Kidney (tissue), 14 donors: ENCODE measurements around the gene METTL8. TPM values are rescaled to one million over a fixed set of nuclear protein-coding genes. Genes with fewer than 3 reads are reported as not detected.
"Not testable (repeated sequence)": the region's sequence is repeated elsewhere in the genome, so short reads cannot be mapped to it uniquely, and the experiment has no call there.

Experiments used
- DNase-seq, 5 donors: peaks; one replicate each; pipeline ENCODE4 v3.0.0-alpha.2; 2013 to 2020
- FAIRE-seq: peaks from 2 replicates; lab custom pipeline; 2012; peaks lifted over from hg19 to GRCh38; lab: Jason Lieb, UNC
- H3K27ac ChIP-seq, 2 donors: one replicate each; pipeline ENCODE4 v1.7.0; 2013; ENCODE audit warnings: low read depth in 2 of 2, low read length in 2 of 2, inconsistent platforms in 1 of 2
- H3K27me3 ChIP-seq: one replicate; pipeline ENCODE4 v1.7.1; 2013; ENCODE audit warnings: low read length, inconsistent platforms; ENCODE audit not compliant: control insufficient read depth, insufficient read depth
- H3K36me3 ChIP-seq, 3 donors: one replicate each; pipeline versions ENCODE4 v1.7.0 to v1.7.1; 2013; ENCODE audit warnings: low read length in 3 of 3, control low read depth in 1 of 3, inconsistent platforms in 1 of 3; ENCODE audit not compliant: insufficient read depth in 3 of 3, control insufficient read depth in 2 of 3
- H3K4me1 ChIP-seq, 3 donors: one replicate each; pipeline versions ENCODE4 v1.7.0 to v1.7.1; 2013; ENCODE audit warnings: low read length in 3 of 3, inconsistent platforms in 1 of 3, low read depth in 1 of 3; ENCODE audit not compliant: control insufficient read depth in 2 of 3, insufficient read depth in 2 of 3
- H3K4me3 ChIP-seq, 3 donors: one replicate each; pipeline versions ENCODE4 v1.7.0 to v1.8.1; 2013; ENCODE audit warnings: low read length in 3 of 3, control low read depth in 1 of 3, inconsistent platforms in 1 of 3
- H3K9ac ChIP-seq, 3 donors: one replicate each; pipeline versions ENCODE4 v1.7.0 to v1.7.1; 2013; ENCODE audit warnings: low read length in 3 of 3, control low read depth in 1 of 3, inconsistent platforms in 1 of 3
- H3K9me3 ChIP-seq, 3 donors: one replicate each; pipeline versions ENCODE4 v1.7.0 to v1.7.1; 2013; ENCODE audit warnings: low read length in 3 of 3, control low read depth in 1 of 3, inconsistent platforms in 1 of 3; ENCODE audit not compliant: control insufficient read depth in 2 of 3, insufficient read depth in 1 of 3
- intact Hi-C: fragments of 100-400 bp; cut with DNase I; formaldehyde crosslinking; loops from one replicate; pipeline ENCODE4 v1.11.1; 2022
- polyA plus RNA-seq: library from polyadenylated mRNA; stranded (reverse); fragments of 350-450 nt; fragmentation: Illumina TruSeq; extraction: RNeasy Lipid Tissue Mini Kit (QIAGEN cat#74804); gene quantifications from one replicate; pipeline ENCODE4 v1.2.3, GENCODE V29; 2014; ENCODE audit warnings: low read depth, low replicate concordance; ENCODE audit not compliant: insufficient read depth
- total RNA-seq: library from RNA; stranded (reverse); fragmentation: NEBNext Ultra II Directional; extraction: Animal tissue kit (Norgen Biotek cat#: 25700); gene quantifications from one replicate; pipeline ENCODE4 v1.2.1, GENCODE V29; 2021
- TF ChIP-seq, protein P1 (sequence below): IDR thresholded peaks from 3 replicates; pipeline ENCODE4 v1.5.1; 2012; ENCODE audit warnings: mild to moderate bottlenecking, moderate library complexity, borderline replicate concordance; ENCODE audit not compliant: insufficient read depth; ENCODE audit errors: extremely low read depth
- donor health status: control.
- donor health status: control.
- donor health status: control.
- donor health status: control.
- donor health status: control.
- donor health status: DM: yes; HTN: yes; CAD: no.
- donor health status: Normal renal cell carcinoma (clear cell type).

Gene METTL8
- total and polyA plus RNA-seq, 2 donors from 2014 or later = 10.8 to 14.9 TPM

DNA sequence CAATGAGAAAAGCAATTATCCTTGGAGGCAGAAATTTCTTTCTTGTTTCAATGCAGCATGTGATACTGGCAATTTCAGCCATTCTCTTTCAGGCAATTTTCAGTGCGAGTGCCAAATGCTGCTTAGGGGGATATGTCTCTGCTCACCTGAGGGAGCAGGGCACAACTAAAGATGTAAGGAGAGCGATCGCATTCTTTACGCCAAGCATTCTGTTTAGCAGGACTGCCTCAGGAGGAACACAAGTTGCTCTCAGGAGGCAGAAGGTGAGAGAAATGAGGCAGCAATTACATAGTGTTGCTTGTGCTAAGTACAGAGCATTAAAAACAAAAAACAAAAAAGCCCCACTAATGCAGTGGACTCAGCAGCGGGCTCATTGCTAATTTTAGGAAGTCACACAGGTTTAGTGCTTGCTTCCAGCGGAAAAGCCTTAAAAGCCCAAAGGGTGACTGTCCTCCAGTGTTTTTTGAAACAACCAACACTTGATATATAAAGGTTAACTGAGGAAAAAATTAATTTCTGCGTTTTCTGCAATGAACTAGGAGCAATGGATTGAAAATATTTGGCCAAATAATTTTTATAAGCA is 116.9 kb downstream of the METTL8 start:
- Histone ChIP-seq H3K9ac (no peak overlapping the region), H3K4me1 (no peaks in the 10 kb centered on the region), H3K9me3 (peaks cover 0 to 2% (median 0%) of the 10 kb centered on the region in 3 donors), H3K27me3 (no peaks in the 10 kb centered on the region), H3K27ac (no peak overlapping the region), H3K36me3 (no peaks in the 10 kb centered on the region), H3K4me3 (no peak overlapping the region)
- intact Hi-C loops = no loop called here
- FAIRE-seq (no peak), DNase-seq (no peak)
- TF ChIP-seq, protein P1, sequence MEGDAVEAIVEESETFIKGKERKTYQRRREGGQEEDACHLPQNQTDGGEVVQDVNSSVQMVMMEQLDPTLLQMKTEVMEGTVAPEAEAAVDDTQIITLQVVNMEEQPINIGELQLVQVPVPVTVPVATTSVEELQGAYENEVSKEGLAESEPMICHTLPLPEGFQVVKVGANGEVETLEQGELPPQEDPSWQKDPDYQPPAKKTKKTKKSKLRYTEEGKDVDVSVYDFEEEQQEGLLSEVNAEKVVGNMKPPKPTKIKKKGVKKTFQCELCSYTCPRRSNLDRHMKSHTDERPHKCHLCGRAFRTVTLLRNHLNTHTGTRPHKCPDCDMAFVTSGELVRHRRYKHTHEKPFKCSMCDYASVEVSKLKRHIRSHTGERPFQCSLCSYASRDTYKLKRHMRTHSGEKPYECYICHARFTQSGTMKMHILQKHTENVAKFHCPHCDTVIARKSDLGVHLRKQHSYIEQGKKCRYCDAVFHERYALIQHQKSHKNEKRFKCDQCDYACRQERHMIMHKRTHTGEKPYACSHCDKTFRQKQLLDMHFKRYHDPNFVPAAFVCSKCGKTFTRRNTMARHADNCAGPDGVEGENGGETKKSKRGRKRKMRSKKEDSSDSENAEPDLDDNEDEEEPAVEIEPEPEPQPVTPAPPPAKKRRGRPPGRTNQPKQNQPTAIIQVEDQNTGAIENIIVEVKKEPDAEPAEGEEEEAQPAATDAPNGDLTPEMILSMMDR = no peak

DNA sequence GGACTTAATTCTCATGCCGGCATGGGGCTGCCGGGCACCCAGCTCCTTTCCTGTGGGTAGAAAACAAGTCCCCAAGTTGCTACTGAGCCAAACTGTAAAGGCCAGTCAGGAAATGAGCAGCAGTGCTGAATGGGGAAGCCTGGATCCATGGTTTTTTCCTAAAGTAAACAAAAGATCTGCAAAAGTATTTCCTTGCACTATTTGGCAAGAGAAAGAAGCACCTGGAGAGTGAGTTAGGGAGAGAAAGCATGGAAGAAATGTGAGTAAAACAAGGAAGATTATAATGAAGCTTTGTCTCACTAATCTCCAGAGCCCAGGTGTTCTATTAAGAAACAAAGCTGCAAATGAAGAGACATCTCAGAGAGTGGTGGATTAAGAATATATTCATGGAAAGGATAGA is 117.6 kb downstream of the METTL8 start:
- no peak overlapping the region for H3K4me3 ChIP-seq
- H3K9ac ChIP-seq = no peak overlapping the region
- FAIRE-seq = no peak
- no peaks in the 10 kb centered on the region for H3K36me3 ChIP-seq
- H3K27ac ChIP-seq = no peak overlapping the region
- TF ChIP-seq, protein P1 = no peak
- peak in 1 of 5 donors; percentile 13 for DNase-seq
- intact Hi-C loops = no loop called here
- no peaks in the 10 kb centered on the region for H3K27me3 ChIP-seq
- peaks cover 0 to 2% (median 0%) of the 10 kb centered on the region in 3 donors for H3K9me3 ChIP-seq
- H3K4me1 ChIP-seq = no peaks in the 10 kb centered on the region

DNA sequence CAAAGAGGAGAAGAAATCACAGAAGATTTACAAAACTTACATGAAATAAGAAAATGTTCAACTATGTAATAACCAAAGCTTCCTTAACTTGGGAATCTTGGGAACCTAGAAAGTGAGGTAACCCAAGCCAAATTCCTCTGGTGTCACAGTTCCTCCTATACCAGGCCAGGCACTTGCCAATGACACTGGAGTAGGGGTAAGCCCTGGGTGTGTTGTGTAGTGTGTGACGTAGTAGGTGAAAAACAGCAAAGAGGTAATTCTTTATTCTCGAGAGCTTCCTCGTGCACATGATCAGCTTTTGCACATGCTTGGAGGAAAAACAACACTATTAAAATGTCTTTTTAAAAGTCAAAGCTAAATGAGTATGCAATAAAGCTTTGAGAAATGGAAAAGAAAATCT is 118.0 kb downstream of the METTL8 start:
- Histone ChIP-seq H3K9ac (no peak overlapping the region), H3K27me3 (no peaks in the 10 kb centered on the region), H3K27ac (no peak overlapping the region), H3K4me1 (no peaks in the 10 kb centered on the region), H3K9me3 (peaks cover 0 to 2% (median 0%) of the 10 kb centered on the region in 3 donors), H3K4me3 (no peak overlapping the region), H3K36me3 (no peaks in the 10 kb centered on the region)
- intact Hi-C loops = no loop called here
- no peak for DNase-seq
- no peak for FAIRE-seq
- TF ChIP-seq, protein P1 = no peak

DNA sequence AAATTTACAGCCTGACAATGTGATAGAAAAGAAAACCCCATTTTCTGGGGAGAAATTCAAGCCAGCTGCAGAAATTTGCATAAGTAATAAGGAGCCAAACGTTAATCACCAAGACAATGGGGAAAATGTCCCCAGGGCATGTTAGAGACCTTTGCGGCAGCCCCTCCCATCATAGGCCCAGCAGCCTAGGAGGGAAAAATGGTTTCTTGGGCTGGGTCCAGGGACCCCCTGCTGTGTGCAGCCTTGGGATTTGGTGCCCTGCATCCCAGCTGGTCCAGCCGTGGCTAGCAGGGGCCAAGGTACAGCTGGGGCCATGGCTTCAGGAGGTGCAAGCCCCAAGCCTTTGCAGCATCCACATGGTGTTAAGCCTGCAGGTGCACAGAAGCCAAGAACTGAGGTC is 121.6 kb downstream of the METTL8 start:
- DNase-seq, H3K9me3 ChIP-seq, H3K27me3 ChIP-seq, H3K4me3 ChIP-seq, H3K9ac ChIP-seq, H3K27ac ChIP-seq, H3K36me3 ChIP-seq, H3K4me1 ChIP-seq, FAIRE-seq, intact Hi-C loops: not testable (repeated sequence)

DNA sequence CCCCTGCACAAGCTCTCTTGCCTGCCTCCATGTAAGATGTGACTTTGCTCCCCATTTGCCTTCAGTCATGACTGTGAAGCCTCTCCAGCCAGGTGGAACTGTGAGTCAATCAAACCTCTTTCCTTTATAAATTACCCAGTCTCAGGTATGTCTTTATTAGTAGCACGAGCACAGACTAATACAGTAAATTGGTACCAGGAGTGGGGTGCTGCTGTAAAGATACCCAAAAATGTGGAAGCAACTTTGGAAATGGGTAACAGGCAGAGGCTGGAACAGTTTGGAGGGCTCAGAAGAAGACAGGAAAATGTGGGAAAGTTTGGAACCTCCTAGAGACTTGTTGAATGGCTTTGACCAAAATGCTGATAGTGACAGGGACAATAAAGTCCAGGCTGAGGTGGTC is 122.2 kb downstream of the METTL8 start:
- FAIRE-seq, H3K4me3 ChIP-seq, intact Hi-C loops, H3K9ac ChIP-seq, H3K4me1 ChIP-seq, DNase-seq, H3K27me3 ChIP-seq, H3K9me3 ChIP-seq, H3K27ac ChIP-seq, H3K36me3 ChIP-seq: not testable (repeated sequence)
